ENCODE data around the gene THADA. TPM values are rescaled to one million over a fixed set of nuclear protein-coding genes. Genes with fewer than 3 reads are reported as not detected.
A peak's percentile ranks its signal among the peaks of the same experiment; 100 is the strongest.

THADA gene
- total RNA-seq, 1 experiment from 2014 or later, result 20.1 TPM

DNA sequence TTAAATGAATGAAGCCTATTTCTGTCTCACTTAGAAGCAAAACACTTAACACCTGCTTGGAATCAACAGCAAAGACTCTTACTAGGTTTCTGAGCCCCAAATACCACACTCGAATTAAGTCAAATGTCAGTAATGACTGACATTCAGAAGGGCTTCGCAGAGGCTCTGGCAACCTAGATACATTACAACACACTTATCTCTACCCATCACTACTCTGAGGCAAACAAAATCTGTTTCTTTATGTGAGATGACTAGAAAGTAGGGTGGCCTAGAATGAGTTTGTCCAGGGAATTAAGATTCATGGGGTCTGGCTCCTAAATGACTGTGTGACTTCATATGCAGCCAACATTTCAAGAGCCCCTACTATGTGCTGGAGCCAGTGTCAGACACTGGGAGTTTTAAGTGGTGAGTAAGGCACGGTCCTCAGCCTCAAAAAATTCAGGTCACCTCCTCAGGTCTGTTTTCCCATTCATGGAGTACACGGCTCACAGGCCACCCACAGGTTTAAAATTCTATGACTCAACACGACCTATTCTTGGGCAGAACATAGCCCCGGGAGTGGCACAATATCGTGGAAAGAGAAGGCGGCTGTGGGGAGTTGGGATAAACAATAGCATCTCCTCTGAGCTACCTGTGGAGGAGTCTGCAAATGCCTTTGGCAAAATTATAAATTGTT is 219.2 kb downstream of the THADA start:
- Mint-ChIP-seq H3K27ac (peak overlapping the region in 2 of 3 experiments; percentile 36 to 66; a peak in 2 of 7 replicates), H3K36me3 (ENCODE audit: insufficient read depth in 1 of 3, low read depth in 3 of 3) (no peaks in the 10 kb centered on the region), H3K4me1 (peaks cover 5 to 6% of the 10 kb centered on the region in 2 experiments; a peak in 3 of 4 replicates), H3K27me3 (ENCODE audit: low read depth) (no peaks in the 10 kb centered on the region), H3K9me3 (no peaks in the 10 kb centered on the region), H3K4me3 (no peak overlapping the region)
- no peak overlapping the region for H2AFZ ChIP-seq (ENCODE audit: low read length)
- H3K4me2 ChIP-seq (ENCODE audit: insufficient read depth, insufficient read length, low read length), result no peak overlapping the region
- no peaks in the 10 kb centered on the region for H3K79me2 ChIP-seq (ENCODE audit: insufficient read depth, low read length)
- no peaks in the 10 kb centered on the region for H3K23me2 ChIP-seq (ENCODE audit: insufficient read length, low read depth, low read length, poor library complexity, severe bottlenecking)
- H3K4ac ChIP-seq (ENCODE audit: low read depth, low read length), result no peak overlapping the region
- H2BK12ac ChIP-seq (ENCODE audit: insufficient read length, low read depth, low read length), result no peak overlapping the region
- H2BK20ac ChIP-seq (ENCODE audit: low read depth, low read length, poor library complexity, severe bottlenecking), result no peak overlapping the region
- H4K5ac ChIP-seq (ENCODE audit: insufficient read length, low read depth, low read length), result no peak overlapping the region
- no peak overlapping the region for H3T11ph ChIP-seq (ENCODE audit: low read length)
- H3K9ac ChIP-seq (ENCODE audit: extremely low read depth, insufficient read length, low read length), result no peak overlapping the region
- H3K27ac ChIP-seq (ENCODE audit: insufficient read length, low read depth, low read length), result no peak overlapping the region
- no peak overlapping the region for H2BK120ac ChIP-seq (ENCODE audit: low read depth, low read length, poor library complexity, severe bottlenecking)
- no peaks in the 10 kb centered on the region for H3K4me1 ChIP-seq (ENCODE audit: insufficient read depth, low read length)
- no peaks in the 10 kb centered on the region for H3K27me3 ChIP-seq (ENCODE audit: insufficient read depth, low read length)
- TF ChIP-seq CTCF (conservative IDR thresholded peaks at IDR 0.05), result no peak
- no peak overlapping the region for H3K18ac ChIP-seq (ENCODE audit: insufficient read length, low read depth, low read length)
- no peak overlapping the region for H3K14ac ChIP-seq (ENCODE audit: insufficient read depth, low read length)
- no peak overlapping the region for H2AK5ac ChIP-seq (ENCODE audit: insufficient read length, low read length)
- no peak overlapping the region for H3K23ac ChIP-seq (ENCODE audit: insufficient read length, low read depth, low read length)
- no peak overlapping the region for H2BK15ac ChIP-seq (ENCODE audit: low read depth, low read length)
- no peak overlapping the region for H4K8ac ChIP-seq (replicated peaks; ENCODE audit: insufficient read length, low read depth, low read length)
- H3K79me1 ChIP-seq (ENCODE audit: insufficient read depth, low read depth, low read length, poor library complexity, severe bottlenecking), result no peaks in the 10 kb centered on the region
- H4K20me1 ChIP-seq (ENCODE audit: control insufficient read depth, insufficient read depth, insufficient read length), result no peaks in the 10 kb centered on the region
- no peak for DNase-seq
- no peak overlapping the region for H4K91ac ChIP-seq (ENCODE audit: insufficient read length, low read depth, low read length)
- WGBS (ENCODE audit: extremely low coverage, insufficient read length, low lambda C conversion rate), result no CpG with 5 or more reads among the region's 8 CpGs
- no peak overlapping the region for H2BK5ac ChIP-seq (ENCODE audit: insufficient read length, low read length)
- no peak overlapping the region for H3K56ac ChIP-seq (ENCODE audit: insufficient read length, low read depth, low read length)
- H3K9me3 ChIP-seq (ENCODE audit: control insufficient read depth, low read depth, low read length), result no peaks in the 10 kb centered on the region

All from H9 (cell line).